Right lobe of liver (tissue), 4 donors: Measurements from ENCODE around the gene MTMR1.

ENCODE experiments used
- POLR2A ChIP-seq: fragments of 450-650 bp; IDR thresholded peaks from one replicate; pipeline ENCODE4 v1.6.1; 2017; ENCODE audit warnings: antibody characterized with exemption, mild to moderate bottlenecking
- TF ChIP-seq, protein P1 (sequence below), 4 donors: fragments of 200-600 bp in 3 of 4; fragments of 450-650 bp in 1 of 4; IDR thresholded peaks; one replicate each; pipeline versions ENCODE4 v1.5.1 to v1.8.0; 2016 to 2022; ENCODE audit warnings: antibody characterized with exemption in 4 of 4, mild to moderate bottlenecking in 2 of 4
- donor health status: DM: no; HTN: no; CAD: no.
- donor health status: DM: no; HTN: no; CAD: no.
- donor health status: DM: no; HTN: yes; CAD: no.

DNA sequence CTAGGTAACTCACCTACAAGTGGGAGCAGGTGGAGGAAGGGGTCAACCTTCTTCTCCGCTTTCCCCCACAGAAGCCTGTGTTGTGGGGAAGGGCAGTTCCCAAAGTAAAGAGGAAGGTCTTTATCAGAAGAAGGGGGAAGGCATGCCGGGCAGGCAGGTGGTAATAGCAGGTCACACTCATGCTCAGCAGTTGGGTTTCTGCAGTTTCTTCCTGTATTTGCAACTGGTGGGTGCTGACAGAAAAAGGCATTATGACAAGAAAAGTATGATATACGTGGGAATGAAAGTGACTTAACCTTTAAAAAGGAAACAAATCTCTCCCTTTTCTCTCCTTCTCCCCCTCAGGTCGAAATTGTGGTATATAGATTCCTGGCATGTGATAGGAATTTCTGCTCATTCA lies 3.7 kb downstream of the MTMR1 start:
- no peak for TF ChIP-seq POLR2A
- TF ChIP-seq, protein P1, sequence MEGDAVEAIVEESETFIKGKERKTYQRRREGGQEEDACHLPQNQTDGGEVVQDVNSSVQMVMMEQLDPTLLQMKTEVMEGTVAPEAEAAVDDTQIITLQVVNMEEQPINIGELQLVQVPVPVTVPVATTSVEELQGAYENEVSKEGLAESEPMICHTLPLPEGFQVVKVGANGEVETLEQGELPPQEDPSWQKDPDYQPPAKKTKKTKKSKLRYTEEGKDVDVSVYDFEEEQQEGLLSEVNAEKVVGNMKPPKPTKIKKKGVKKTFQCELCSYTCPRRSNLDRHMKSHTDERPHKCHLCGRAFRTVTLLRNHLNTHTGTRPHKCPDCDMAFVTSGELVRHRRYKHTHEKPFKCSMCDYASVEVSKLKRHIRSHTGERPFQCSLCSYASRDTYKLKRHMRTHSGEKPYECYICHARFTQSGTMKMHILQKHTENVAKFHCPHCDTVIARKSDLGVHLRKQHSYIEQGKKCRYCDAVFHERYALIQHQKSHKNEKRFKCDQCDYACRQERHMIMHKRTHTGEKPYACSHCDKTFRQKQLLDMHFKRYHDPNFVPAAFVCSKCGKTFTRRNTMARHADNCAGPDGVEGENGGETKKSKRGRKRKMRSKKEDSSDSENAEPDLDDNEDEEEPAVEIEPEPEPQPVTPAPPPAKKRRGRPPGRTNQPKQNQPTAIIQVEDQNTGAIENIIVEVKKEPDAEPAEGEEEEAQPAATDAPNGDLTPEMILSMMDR (IDR thresholded peaks at IDR 0.05): no peak
